ENCODE measurements around the gene VWDE. TPM values are rescaled to one million over a fixed set of nuclear protein-coding genes. Genes with fewer than 3 reads are reported as not detected.

The VWDE gene
- total RNA-seq, 1 experiment from 2014 or later = not detected

GRCh38 chr7:12328888-12329770 lies 74.5 kb downstream of the VWDE start:
- H3K4me3 ChIP-seq (ENCODE audit: low read length) = no peak overlapping the region
- H3K4me2 ChIP-seq (ENCODE audit: low read depth, low read length, poor library complexity, severe bottlenecking) = no peak overlapping the region

GRCh38 chr7:12327922-12328321 lies 75.7 kb downstream of the VWDE start:
- no peaks in the 10 kb centered on the region for H3K27me3 ChIP-seq (ENCODE audit: low read length)
- H3K9me2 ChIP-seq (replicated peaks; ENCODE audit: insufficient read depth, low read length) = no peaks in the 10 kb centered on the region
- H3K4me3 ChIP-seq (ENCODE audit: low read length) = no peak overlapping the region
- DNase-seq = no peak
- H4K20me1 ChIP-seq (ENCODE audit: insufficient read depth, low read depth, low read length) = no peaks in the 10 kb centered on the region
- no peak overlapping the region for H2AFZ ChIP-seq (ENCODE audit: low read length)
- no peak overlapping the region for H3K27ac ChIP-seq (ENCODE audit: low read length)
- H3K9me3 ChIP-seq (ENCODE audit: low read length) = no peaks in the 10 kb centered on the region
- H3K4me2 ChIP-seq (ENCODE audit: low read depth, low read length, poor library complexity, severe bottlenecking) = no peak overlapping the region
- H3K4me1 ChIP-seq (ENCODE audit: low read length) = no peaks in the 10 kb centered on the region
- H3K36me3 ChIP-seq (ENCODE audit: insufficient read depth, low read length) = no peaks in the 10 kb centered on the region
- no peak overlapping the region for H3K9ac ChIP-seq (ENCODE audit: low read length)
- no peaks in the 10 kb centered on the region for H3K79me2 ChIP-seq (ENCODE audit: low read length)

More at GRCh38 chr7:12328888-12329770, 74.5 kb downstream of the VWDE start:
- H4K20me1 ChIP-seq (ENCODE audit: insufficient read depth, low read depth, low read length) = no peaks in the 10 kb centered on the region
- H3K27me3 ChIP-seq (ENCODE audit: low read length) = no peaks in the 10 kb centered on the region
- no peak overlapping the region for H2AFZ ChIP-seq (ENCODE audit: low read length)
- H3K9ac ChIP-seq (ENCODE audit: low read length) = no peak overlapping the region
- H3K9me2 ChIP-seq (replicated peaks; ENCODE audit: insufficient read depth, low read length) = no peaks in the 10 kb centered on the region
- no peaks in the 10 kb centered on the region for H3K79me2 ChIP-seq (ENCODE audit: low read length)
- no peak overlapping the region for H3K27ac ChIP-seq (ENCODE audit: low read length)
- no peaks in the 10 kb centered on the region for H3K36me3 ChIP-seq (ENCODE audit: insufficient read depth, low read length)
- no peak for DNase-seq
- no peaks in the 10 kb centered on the region for H3K4me1 ChIP-seq (ENCODE audit: low read length)
- H3K9me3 ChIP-seq (ENCODE audit: low read length) = no peaks in the 10 kb centered on the region

- no peak for DNase-seq
- no peak overlapping the region for H3K27ac ChIP-seq (ENCODE audit: low read length)
- H3K79me2 ChIP-seq (ENCODE audit: low read length) = no peaks in the 10 kb centered on the region
- no peak overlapping the region for H2AFZ ChIP-seq (ENCODE audit: low read length)
- H4K20me1 ChIP-seq (ENCODE audit: insufficient read depth, low read depth, low read length) = no peaks in the 10 kb centered on the region
- no peaks in the 10 kb centered on the region for H3K9me2 ChIP-seq (replicated peaks; ENCODE audit: insufficient read depth, low read length)
- no peaks in the 10 kb centered on the region for H3K27me3 ChIP-seq (ENCODE audit: low read length)
- H3K36me3 ChIP-seq (ENCODE audit: insufficient read depth, low read length) = no peaks in the 10 kb centered on the region
- no peaks in the 10 kb centered on the region for H3K4me1 ChIP-seq (ENCODE audit: low read length)
- no peak overlapping the region for H3K9ac ChIP-seq (ENCODE audit: low read length)
- no peak overlapping the region for H3K4me3 ChIP-seq (ENCODE audit: low read length)
- no peak overlapping the region for H3K4me2 ChIP-seq (ENCODE audit: low read depth, low read length, poor library complexity, severe bottlenecking)
- H3K9me3 ChIP-seq (ENCODE audit: low read length) = no peaks in the 10 kb centered on the region
Observed at GRCh38 chr7:12325646-12326045, 78.0 kb downstream of the VWDE start.

- no peaks in the 10 kb centered on the region for H3K27me3 ChIP-seq (ENCODE audit: low read length)
- H3K9ac ChIP-seq (ENCODE audit: low read length) = no peak overlapping the region
- H3K79me2 ChIP-seq (ENCODE audit: low read length) = no peaks in the 10 kb centered on the region
- no peaks in the 10 kb centered on the region for H3K9me3 ChIP-seq (ENCODE audit: low read length)
- no peak overlapping the region for H3K4me3 ChIP-seq (ENCODE audit: low read length)
- H3K36me3 ChIP-seq (ENCODE audit: insufficient read depth, low read length) = no peaks in the 10 kb centered on the region
- H3K4me1 ChIP-seq (ENCODE audit: low read length) = no peaks in the 10 kb centered on the region
- no peak for DNase-seq
- H2AFZ ChIP-seq (ENCODE audit: low read length) = peak overlapping the region; percentile 20; the same call in 1 of the 2 replicates
- H3K27ac ChIP-seq (ENCODE audit: low read length) = no peak overlapping the region
- H3K4me2 ChIP-seq (ENCODE audit: low read depth, low read length, poor library complexity, severe bottlenecking) = no peak overlapping the region
- no peaks in the 10 kb centered on the region for H4K20me1 ChIP-seq (ENCODE audit: insufficient read depth, low read depth, low read length)
- no peaks in the 10 kb centered on the region for H3K9me2 ChIP-seq (replicated peaks; ENCODE audit: insufficient read depth, low read length)
Observed at GRCh38 chr7:12323415-12323814, 80.2 kb downstream of the VWDE start.

- Histone ChIP-seq H3K27ac (ENCODE audit: low read length) (no peak overlapping the region), H3K9me2 (replicated peaks; ENCODE audit: insufficient read depth, low read length) (no peaks in the 10 kb centered on the region)
Observed at GRCh38 chr7:12322903-12323300, 80.8 kb downstream of the VWDE start.

GRCh38 chr7:12322284-12322902 lies 81.3 kb downstream of the VWDE start:
- Histone ChIP-seq H3K36me3 (ENCODE audit: insufficient read depth, low read length) (no peaks in the 10 kb centered on the region), H3K27ac (ENCODE audit: low read length) (no peak overlapping the region), H3K27me3 (ENCODE audit: low read length) (no peaks in the 10 kb centered on the region), H3K79me2 (ENCODE audit: low read length) (no peaks in the 10 kb centered on the region), H3K9me3 (ENCODE audit: low read length) (no peaks in the 10 kb centered on the region), H2AFZ (ENCODE audit: low read length) (no peak overlapping the region), H4K20me1 (ENCODE audit: insufficient read depth, low read depth, low read length) (no peaks in the 10 kb centered on the region), H3K4me2 (ENCODE audit: low read depth, low read length, poor library complexity, severe bottlenecking) (no peak overlapping the region), H3K4me1 (ENCODE audit: low read length) (no peaks in the 10 kb centered on the region), H3K4me3 (ENCODE audit: low read length) (no peak overlapping the region), H3K9ac (ENCODE audit: low read length) (no peak overlapping the region), H3K9me2 (replicated peaks; ENCODE audit: insufficient read depth, low read length) (no peaks in the 10 kb centered on the region)
- DNase-seq = peak; percentile 65

More at GRCh38 chr7:12322903-12323300, 80.8 kb downstream of the VWDE start:
- Histone ChIP-seq H3K79me2 (ENCODE audit: low read length) (no peaks in the 10 kb centered on the region), H3K9ac (ENCODE audit: low read length) (no peak overlapping the region), H3K36me3 (ENCODE audit: insufficient read depth, low read length) (no peaks in the 10 kb centered on the region), H3K4me1 (ENCODE audit: low read length) (no peaks in the 10 kb centered on the region), H2AFZ (ENCODE audit: low read length) (no peak overlapping the region; the same call in 1 of the 2 replicates), H3K9me3 (ENCODE audit: low read length) (no peaks in the 10 kb centered on the region), H3K4me2 (ENCODE audit: low read depth, low read length, poor library complexity, severe bottlenecking) (no peak overlapping the region), H3K27me3 (ENCODE audit: low read length) (no peaks in the 10 kb centered on the region), H3K4me3 (ENCODE audit: low read length) (no peak overlapping the region), H4K20me1 (ENCODE audit: insufficient read depth, low read depth, low read length) (no peaks in the 10 kb centered on the region)
- DNase-seq = no peak

- no peak for DNase-seq
- H3K4me1 ChIP-seq (ENCODE audit: low read length) = no peaks in the 10 kb centered on the region
- no peaks in the 10 kb centered on the region for H3K9me2 ChIP-seq (replicated peaks; ENCODE audit: insufficient read depth, low read length)
- H3K4me2 ChIP-seq (ENCODE audit: low read depth, low read length, poor library complexity, severe bottlenecking) = no peak overlapping the region
- H3K27ac ChIP-seq (ENCODE audit: low read length) = no peak overlapping the region
- no peaks in the 10 kb centered on the region for H3K9me3 ChIP-seq (ENCODE audit: low read length)
- H3K79me2 ChIP-seq (ENCODE audit: low read length) = no peaks in the 10 kb centered on the region
- H4K20me1 ChIP-seq (ENCODE audit: insufficient read depth, low read depth, low read length) = no peaks in the 10 kb centered on the region
- no peaks in the 10 kb centered on the region for H3K27me3 ChIP-seq (ENCODE audit: low read length)
- no peak overlapping the region for H3K4me3 ChIP-seq (ENCODE audit: low read length)
- no peak overlapping the region for H3K9ac ChIP-seq (ENCODE audit: low read length)
- no peak overlapping the region for H2AFZ ChIP-seq (ENCODE audit: low read length)
- no peaks in the 10 kb centered on the region for H3K36me3 ChIP-seq (ENCODE audit: insufficient read depth, low read length)
Observed at GRCh38 chr7:12320987-12321647, 82.5 kb downstream of the VWDE start.
